Gastrocnemius medialis (tissue), 4 donors: ENCODE measurements around the gene GOSR2.

Source experiments
- CTCF ChIP-seq, 5 experiments: fragments of 450-650 bp in 3 of 5; fragments of 200-600 bp in 2 of 5; sonication (generic) in 2 of 5; IDR thresholded peaks in 4 of 5; conservative IDR thresholded peaks in 1 of 5; 1 replicate in 4 of 5; 2 replicates in 1 of 5; pipeline ENCODE4 v1.5.1; 2016 to 2019; ENCODE audit warnings: antibody characterized with exemption in 5 of 5, mild to moderate bottlenecking in 3 of 5, moderate library complexity in 3 of 5
- POLR2A ChIP-seq, 2 donors: fragments of 450-650 bp; IDR thresholded peaks; one replicate each; pipeline ENCODE4 v1.6.1; 2017; ENCODE audit warnings: antibody characterized with exemption in 2 of 2, mild to moderate bottlenecking in 2 of 2, moderate library complexity in 2 of 2

GRCh38 chr17:46883871-46884520 is 39.0 kb upstream of the GOSR2 start:
- TF ChIP-seq CTCF (IDR thresholded peaks at IDR 0.05 in 4 of 5, conservative IDR thresholded peaks at IDR 0.05 in 1 of 5) (no peak), POLR2A (IDR thresholded peaks at IDR 0.05) (no peak)
